Measurements from ENCODE around the gene FERMT2. TPM values are rescaled to one million over a fixed set of nuclear protein-coding genes. Genes with fewer than 3 reads are reported as not detected.
A peak's percentile ranks its signal among the peaks of the same experiment; 100 is the strongest.

The FERMT2 gene
- total and polyA plus RNA-seq, 9 of the 15 experiments (the other 6 are each of a cell fraction or from before 2014, with no cell fraction given), result 0.10 to 1.3 (median 0.40) TPM

DNA sequence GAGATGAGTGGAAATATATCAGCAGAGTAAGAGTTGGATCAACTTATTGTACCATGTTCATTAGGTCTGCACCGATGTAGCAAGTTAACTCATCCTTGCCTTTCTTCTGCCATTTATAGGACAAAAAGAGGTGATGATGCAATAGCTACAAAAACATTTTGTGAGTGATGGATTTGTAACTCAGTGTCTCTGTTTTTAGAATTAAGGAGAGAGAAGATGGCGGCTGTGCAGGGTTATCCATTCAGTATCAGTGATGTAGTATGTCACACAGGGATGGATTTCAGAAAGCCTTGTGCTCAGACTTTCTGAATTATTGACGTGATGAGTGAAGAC lies 97.4 kb downstream of the FERMT2 start (continued):
- TF ChIP-seq CEBPG (CRISPR knock-in tag; IDR thresholded peaks at IDR 0.05) (no peak), CEBPG (tag; conservative IDR thresholded peaks at IDR 0.05 in 1 of 2, IDR thresholded peaks at IDR 0.05 in 1 of 2) (peak; percentile 97), RFX1 (IDR thresholded peaks at IDR 0.05) (no peak), TOE1 (IDR thresholded peaks at IDR 0.05; ENCODE audit: borderline replicate concordance) (no peak), TOE1 (CRISPR knock-in tag; IDR thresholded peaks at IDR 0.05; ENCODE audit: borderline replicate concordance, low read depth) (no peak), TCF7L2 (IDR thresholded peaks at IDR 0.05; ENCODE audit: low read depth, low read length) (no peak), SAP30 (IDR thresholded peaks at IDR 0.05; ENCODE audit: borderline replicate concordance, insufficient read depth, low read depth, low read length, poor library complexity, severe bottlenecking) (no peak), CEBPB (tag; IDR thresholded peaks at IDR 0.05) (peak; percentile 82), YBX1 (IDR thresholded peaks at IDR 0.05) (no peak), THRB (CRISPR knock-in tag; conservative IDR thresholded peaks at IDR 0.05) (no peak), ATF3 (IDR thresholded peaks at IDR 0.05) (peak; percentile 93), ATF3 (CRISPR knock-in tag; conservative IDR thresholded peaks at IDR 0.05) (no peak), GTF2A2 (tag; IDR thresholded peaks at IDR 0.05) (no peak)
- TF ChIP-seq, protein P1, sequence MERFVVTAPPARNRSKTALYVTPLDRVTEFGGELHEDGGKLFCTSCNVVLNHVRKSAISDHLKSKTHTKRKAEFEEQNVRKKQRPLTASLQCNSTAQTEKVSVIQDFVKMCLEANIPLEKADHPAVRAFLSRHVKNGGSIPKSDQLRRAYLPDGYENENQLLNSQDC (CRISPR knock-in tag; IDR thresholded peaks at IDR 0.05), result no peak
- TF ChIP-seq, protein P2, sequence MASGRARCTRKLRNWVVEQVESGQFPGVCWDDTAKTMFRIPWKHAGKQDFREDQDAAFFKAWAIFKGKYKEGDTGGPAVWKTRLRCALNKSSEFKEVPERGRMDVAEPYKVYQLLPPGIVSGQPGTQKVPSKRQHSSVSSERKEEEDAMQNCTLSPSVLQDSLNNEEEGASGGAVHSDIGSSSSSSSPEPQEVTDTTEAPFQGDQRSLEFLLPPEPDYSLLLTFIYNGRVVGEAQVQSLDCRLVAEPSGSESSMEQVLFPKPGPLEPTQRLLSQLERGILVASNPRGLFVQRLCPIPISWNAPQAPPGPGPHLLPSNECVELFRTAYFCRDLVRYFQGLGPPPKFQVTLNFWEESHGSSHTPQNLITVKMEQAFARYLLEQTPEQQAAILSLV (tag; IDR thresholded peaks at IDR 0.05), result peak; percentile 72; the same call in 1 of the 2 replicates

Data from K562 (cell line).